Globus pallidus (tissue), 1 donor: ENCODE results near the gene B9D2.

Experiments used
- DNase-seq: peaks from one replicate; pipeline ENCODE4 v3.0.0-alpha.2; 2015; ENCODE audit warnings: low spot score

The B9D2 gene

DNA sequence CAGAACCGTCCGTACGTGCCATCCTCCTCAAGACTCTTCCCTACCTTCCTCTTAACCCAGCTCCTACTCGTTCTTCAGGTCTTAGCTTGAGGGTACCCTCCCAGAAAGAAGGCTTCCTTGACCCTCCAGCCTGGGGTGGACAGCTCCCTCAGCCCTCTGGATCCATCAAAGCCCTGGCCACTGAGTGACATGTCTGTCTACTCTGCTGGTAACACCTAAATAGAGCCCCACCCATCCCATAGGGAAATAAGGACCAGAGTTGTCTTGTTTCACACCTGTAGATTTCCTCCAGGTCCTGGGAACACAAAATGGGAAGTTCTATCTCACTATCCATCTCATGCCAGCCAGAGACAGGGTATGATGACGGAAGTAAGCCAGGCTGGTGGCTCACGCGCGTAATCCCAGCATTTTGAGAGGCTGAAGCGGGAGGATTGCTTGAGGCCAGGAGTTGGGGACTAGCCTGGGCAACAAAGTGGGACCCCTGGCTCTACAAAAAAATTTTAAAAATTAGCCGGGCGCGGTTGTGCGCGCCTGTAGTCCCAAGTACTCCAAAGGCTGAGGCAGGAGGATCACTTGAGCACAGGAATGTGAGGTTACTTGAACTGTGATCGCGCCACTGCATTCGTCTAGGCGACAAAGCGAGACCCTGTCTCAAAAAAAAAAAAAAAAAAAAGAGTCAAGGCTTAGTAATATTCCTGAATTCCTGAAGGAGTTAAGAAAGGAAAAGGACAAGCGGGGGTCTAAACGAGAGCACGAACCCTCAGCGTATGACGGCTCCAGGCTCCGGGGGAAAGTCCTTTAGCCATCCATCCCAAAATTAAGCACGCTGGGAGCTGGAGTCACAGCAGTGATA is 54.5 kb downstream of the B9D2 start:
- DNase-seq = no peak

DNA sequence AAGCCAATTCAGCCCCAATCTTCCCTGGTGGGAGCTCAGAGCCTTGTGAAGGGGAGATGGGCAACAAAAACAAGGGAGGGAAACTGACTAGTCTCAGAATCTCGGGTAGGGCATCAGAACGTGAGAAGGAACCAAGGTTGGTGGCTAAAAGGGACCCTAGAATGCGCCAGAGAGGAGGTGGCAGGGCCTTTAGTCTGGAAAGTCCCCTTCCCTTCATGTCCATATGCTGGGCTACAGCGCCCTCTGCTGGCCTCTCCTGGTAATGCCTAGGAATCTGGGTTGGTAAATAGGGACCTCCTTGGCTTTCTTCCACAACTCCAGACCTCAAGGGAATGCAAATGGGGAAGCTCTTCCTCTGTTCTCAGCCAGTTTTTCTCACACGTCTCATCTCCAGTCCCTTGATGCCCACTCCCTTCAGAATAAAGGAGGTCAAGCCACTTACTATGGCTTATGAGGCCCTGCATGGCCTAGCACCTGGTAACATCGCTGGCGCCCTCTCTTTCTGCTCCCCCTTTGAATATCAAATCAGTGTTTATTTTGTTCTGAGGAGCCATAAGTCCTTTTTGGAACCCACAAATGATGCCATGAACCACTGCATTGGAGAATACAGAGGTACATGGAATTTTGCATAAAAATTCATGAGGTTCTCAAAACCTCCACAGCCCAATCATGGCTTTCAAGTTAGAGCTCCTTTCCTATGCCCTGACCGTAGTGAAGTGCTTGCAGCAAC is 55.3 kb downstream of the B9D2 start:
- DNase-seq = peak; percentile 86

DNA sequence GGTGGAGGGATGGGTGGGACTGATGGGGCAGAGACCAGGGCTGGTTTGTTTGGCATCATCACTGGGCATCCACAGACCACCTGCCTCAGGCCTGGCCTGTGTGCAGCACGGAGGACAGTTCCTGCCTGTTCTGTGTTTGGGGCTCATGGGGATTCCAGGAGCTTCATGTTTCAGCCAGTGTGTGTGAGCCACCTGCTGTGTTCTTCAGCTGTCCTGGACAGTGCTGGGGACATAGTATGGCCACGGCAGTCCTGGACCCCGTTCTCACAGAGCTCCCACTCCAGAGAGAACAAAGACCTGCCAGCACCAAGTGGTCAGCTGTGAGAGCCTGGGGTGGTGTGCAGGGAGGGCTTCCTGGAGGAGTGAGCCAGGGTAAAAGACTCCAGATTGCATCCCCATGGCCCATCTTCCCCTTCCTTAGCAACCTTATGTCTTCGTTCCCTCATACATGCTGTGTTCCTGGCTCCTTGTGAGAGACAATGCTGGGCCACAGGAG is 55.9 kb downstream of the B9D2 start:
- DNase-seq = no peak

- no peak for DNase-seq
Measured at GRCh38 chr19:41307090-41307875, 56.7 kb downstream of the B9D2 start.

DNA sequence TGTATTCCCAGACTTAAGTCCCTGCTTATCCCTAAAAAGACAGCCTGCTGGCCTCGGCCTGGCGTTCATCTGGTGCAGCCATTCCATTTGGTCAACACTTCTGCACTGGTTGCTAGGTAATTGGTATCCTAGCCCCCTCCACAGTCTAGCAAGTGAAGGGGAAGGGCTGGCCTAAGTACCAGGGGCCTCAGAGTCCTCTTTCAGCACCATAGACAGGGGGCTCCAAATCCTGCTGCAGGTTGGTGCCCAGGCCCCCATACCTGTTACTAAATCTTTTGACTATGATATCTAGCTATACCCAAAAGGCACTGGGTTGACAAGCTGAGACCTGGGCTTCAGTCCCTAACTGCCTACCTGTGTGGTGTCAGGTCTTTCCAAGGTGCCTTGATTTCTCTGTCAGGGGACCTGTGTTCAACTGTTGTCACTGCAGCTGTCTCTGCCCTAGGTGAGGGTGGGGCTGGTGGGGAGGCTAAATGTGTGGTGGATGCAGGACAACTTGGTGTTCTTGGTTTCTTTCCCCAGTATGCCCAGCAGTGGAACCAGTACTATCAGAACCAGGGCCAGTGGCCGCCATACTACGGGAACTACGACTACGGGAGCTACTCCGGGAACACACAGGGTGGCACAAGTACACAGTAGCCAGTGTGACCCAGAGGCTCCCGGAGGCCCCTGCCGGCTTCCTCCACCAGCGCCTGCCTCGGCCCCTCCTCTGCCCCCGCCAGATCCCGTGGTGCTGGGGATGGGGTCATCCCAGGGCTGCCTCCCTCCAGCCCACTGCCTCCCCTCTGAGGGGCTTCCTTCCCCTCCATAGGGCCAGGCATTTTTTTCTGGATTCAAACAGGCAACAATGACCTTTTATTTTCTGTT is 57.8 kb downstream of the B9D2 start:
- DNase-seq = no peak

DNA sequence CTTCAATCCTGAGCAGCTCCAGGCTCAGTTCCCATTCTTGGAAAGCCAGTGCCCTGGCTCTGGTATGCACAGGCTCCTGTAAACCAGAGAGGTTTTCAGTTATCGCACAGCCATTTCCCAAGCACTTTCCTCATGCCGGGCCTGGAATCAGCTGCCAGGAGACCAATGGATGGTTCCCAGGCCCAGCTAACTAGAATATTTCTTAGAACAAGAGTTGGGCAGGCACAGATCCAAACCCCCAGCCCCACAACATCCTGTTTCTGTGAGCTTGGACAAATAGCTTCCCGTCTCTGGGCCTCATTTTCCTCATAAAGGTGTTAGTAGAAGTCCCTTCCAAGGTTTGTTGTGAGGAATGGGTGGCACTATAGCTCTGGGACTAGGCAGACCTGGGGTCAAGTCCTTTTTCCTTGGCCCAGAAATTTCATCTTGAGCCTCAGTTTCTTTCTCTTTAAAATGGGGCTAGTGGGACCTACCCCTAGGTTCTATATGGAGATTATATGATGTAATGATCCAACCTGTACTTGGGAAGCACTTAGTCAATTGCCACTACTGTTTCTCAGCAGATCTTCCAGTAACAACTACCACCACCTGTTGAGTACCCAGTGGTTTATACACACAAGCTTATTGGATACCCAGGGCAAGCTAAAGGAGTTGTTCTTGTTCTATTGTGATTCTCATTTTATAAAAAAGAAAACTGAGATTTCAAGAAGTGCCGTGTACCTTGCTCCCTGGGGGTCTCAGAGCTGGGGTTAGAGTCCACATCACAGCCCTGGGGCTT is 59.1 kb downstream of the B9D2 start:
- no peak for DNase-seq
